Natural killer cell (primary cell): ENCODE measurements around the gene CAMTA1. TPM values are rescaled to one million over a fixed set of nuclear protein-coding genes. Genes with fewer than 3 reads are reported as not detected.

Experiments used
- ATAC-seq, 3 donors: fragments of 150-1000 bp in 2 of 3; fragments of 200-7000 bp in 1 of 3; cut with Tn5 transposase; 1 replicate in 1 of 3; 2 replicates in 2 of 3; pipeline ENCODE4 v1.10.0; 2021; ENCODE audit warnings: mild to moderate bottlenecking in 2 of 3, moderate library complexity in 2 of 3
- DNase-seq, 2 donors: peaks; one replicate each; pipeline versions ENCODE4 v3.0.0 to v3.0.0-alpha.2; 2013 to 2021; ENCODE audit warnings: mixed read lengths in 1 of 2
- H3K27ac ChIP-seq: one replicate; pipeline ENCODE4 v1.5.1; 2013; ENCODE audit warnings: mild to moderate bottlenecking, low read length
- H3K27me3 ChIP-seq: one replicate; pipeline ENCODE4 v1.6.1; 2013; ENCODE audit warnings: low read length; ENCODE audit not compliant: control insufficient read depth, insufficient read depth
- H3K36me3 ChIP-seq: one replicate; pipeline ENCODE4 v1.6.1; 2013; ENCODE audit warnings: low read length; ENCODE audit not compliant: control insufficient read depth, insufficient read depth
- H3K4me1 ChIP-seq: one replicate; pipeline ENCODE4 v1.6.1; 2013; ENCODE audit warnings: low read length; ENCODE audit not compliant: control insufficient read depth, insufficient read depth
- H3K4me3 ChIP-seq: one replicate; pipeline ENCODE4 v1.5.1; 2013; ENCODE audit warnings: low read length
- H3K9me3 ChIP-seq: one replicate; pipeline ENCODE4 v1.6.1; 2013; ENCODE audit warnings: low read length; ENCODE audit not compliant: control insufficient read depth, insufficient read depth
- H3K27ac Mint-ChIP-seq, 2 donors: one replicate each; pipeline ENCODE4 v1.8.0; 2022; ENCODE audit warnings: mild to moderate bottlenecking in 2 of 2, mixed read lengths in 2 of 2, moderate library complexity in 1 of 2
- H3K27me3 Mint-ChIP-seq, 2 donors: one replicate each; pipeline ENCODE4 v1.8.0; 2022; ENCODE audit warnings: low read depth in 2 of 2, mixed read lengths in 2 of 2
- H3K36me3 Mint-ChIP-seq: one replicate; pipeline ENCODE4 v1.8.0; 2022; ENCODE audit warnings: mixed read lengths
- H3K4me1 Mint-ChIP-seq, 2 donors: one replicate each; pipeline ENCODE4 v1.8.0; 2022; ENCODE audit warnings: mixed read lengths in 2 of 2
- H3K4me3 Mint-ChIP-seq: one replicate; pipeline ENCODE4 v1.8.0; 2022; ENCODE audit warnings: mild to moderate bottlenecking, moderate library complexity, mixed read lengths
- H3K9me3 Mint-ChIP-seq, 2 donors: one replicate each; pipeline ENCODE4 v1.8.0; 2022; ENCODE audit warnings: mixed read lengths in 2 of 2
- WGBS: methylation state at CpG from one replicate; pipeline ENCODE4 v1.1.7; 2013; ENCODE audit warnings: missing lambda C conversion rate; ENCODE audit not compliant: insufficient coverage; 5-methylcytosine and 5-hydroxymethylcytosine counted together
- intact Hi-C: fragments of 100-400 bp; cut with micrococcal nuclease; formaldehyde crosslinking; loops from one replicate; pipeline ENCODE4 v1.14.2; 2022
- total RNA-seq, 4 donors: library from RNA; stranded (reverse); fragments of 120-200 nt in 1 of 4; gene quantifications; one replicate each; pipeline versions ENCODE4 v1.2.3 to v1.2.4, GENCODE V29; 2013 to 2022
- TF ChIP-seq, protein P1 (sequence below): fragments of 200-600 bp; IDR thresholded peaks from one replicate; pipeline ENCODE4 v1.8.0; 2022; ENCODE audit warnings: antibody characterized with exemption

CAMTA1 gene
- total RNA-seq, 3 donors from 2014 or later (not counting 1 experiment from before 2014, with no cell fraction given), result 40.6 to 53.3 (median 44.9) TPM

GRCh38 chr1:6911974-6912373, 126.7 kb downstream of the CAMTA1 start:
- intact Hi-C loops, result no loop called here
- Histone ChIP-seq H3K27me3 (no peaks in the 10 kb centered on the region), H3K4me3 (no peak overlapping the region), H3K27ac (no peak overlapping the region), H3K4me1 (peaks cover 1% of the 10 kb centered on the region), H3K36me3 (no peaks in the 10 kb centered on the region), H3K9me3 (no peaks in the 10 kb centered on the region)
- peaks cover 0 to 4% of the 10 kb centered on the region in 2 donors for H3K4me1 Mint-ChIP-seq
- peaks cover 0 to 3% of the 10 kb centered on the region in 2 donors for H3K9me3 Mint-ChIP-seq
- no peak overlapping the region for H3K27ac Mint-ChIP-seq
- TF ChIP-seq, protein P1, sequence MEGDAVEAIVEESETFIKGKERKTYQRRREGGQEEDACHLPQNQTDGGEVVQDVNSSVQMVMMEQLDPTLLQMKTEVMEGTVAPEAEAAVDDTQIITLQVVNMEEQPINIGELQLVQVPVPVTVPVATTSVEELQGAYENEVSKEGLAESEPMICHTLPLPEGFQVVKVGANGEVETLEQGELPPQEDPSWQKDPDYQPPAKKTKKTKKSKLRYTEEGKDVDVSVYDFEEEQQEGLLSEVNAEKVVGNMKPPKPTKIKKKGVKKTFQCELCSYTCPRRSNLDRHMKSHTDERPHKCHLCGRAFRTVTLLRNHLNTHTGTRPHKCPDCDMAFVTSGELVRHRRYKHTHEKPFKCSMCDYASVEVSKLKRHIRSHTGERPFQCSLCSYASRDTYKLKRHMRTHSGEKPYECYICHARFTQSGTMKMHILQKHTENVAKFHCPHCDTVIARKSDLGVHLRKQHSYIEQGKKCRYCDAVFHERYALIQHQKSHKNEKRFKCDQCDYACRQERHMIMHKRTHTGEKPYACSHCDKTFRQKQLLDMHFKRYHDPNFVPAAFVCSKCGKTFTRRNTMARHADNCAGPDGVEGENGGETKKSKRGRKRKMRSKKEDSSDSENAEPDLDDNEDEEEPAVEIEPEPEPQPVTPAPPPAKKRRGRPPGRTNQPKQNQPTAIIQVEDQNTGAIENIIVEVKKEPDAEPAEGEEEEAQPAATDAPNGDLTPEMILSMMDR, result no peak
- no peak overlapping the region for H3K4me3 Mint-ChIP-seq
- ATAC-seq (no peak), DNase-seq (no peak)
- H3K27me3 Mint-ChIP-seq, result peaks cover 12 to 17% of the 10 kb centered on the region in 2 donors
- 88% methylated on average over 2 of the region's 2 CpGs for WGBS
- H3K36me3 Mint-ChIP-seq, result no peaks in the 10 kb centered on the region

GRCh38 chr1:6912518-6912917, 127.3 kb downstream of the CAMTA1 start:
- no peaks in the 10 kb centered on the region for H3K27me3 ChIP-seq
- Mint-ChIP-seq H3K36me3 (no peaks in the 10 kb centered on the region), H3K27me3 (peaks cover 12 to 21% of the 10 kb centered on the region in 2 donors), H3K9me3 (peaks cover 0 to 3% of the 10 kb centered on the region in 2 donors), H3K27ac (no peak overlapping the region), H3K4me1 (peaks cover 0 to 6% of the 10 kb centered on the region in 2 donors), H3K4me3 (no peak overlapping the region)
- DNase-seq, result no peak
- 81% methylated on average over 5 of the region's 9 CpGs for WGBS
- no peak overlapping the region for H3K27ac ChIP-seq
- intact Hi-C loops, result no loop called here
- no peak overlapping the region for H3K4me3 ChIP-seq
- no peaks in the 10 kb centered on the region for H3K9me3 ChIP-seq
- TF ChIP-seq, protein P1, result no peak
- no peak for ATAC-seq
- H3K36me3 ChIP-seq, result no peaks in the 10 kb centered on the region
- H3K4me1 ChIP-seq, result peaks cover 6% of the 10 kb centered on the region

DNA sequence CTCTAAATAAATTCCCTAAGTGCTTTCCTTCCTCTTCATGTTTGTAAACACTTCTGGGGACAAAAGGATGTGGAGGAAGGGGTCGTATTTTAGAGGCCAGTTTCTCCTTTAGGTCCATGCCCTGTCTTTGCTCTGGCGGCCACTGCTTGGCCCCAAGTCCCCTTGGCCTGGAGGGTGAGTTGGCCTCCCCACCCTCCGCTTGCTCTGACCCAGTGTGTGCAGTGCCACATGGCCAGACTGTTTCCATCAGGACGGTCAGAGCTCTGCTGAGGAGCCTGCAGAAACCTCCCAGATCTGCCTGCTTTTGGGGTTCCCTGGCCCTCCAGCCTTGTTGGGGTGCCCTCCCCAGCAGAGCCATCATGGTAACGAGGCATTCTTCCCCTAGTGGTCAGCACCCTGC, 127.8 kb downstream of the CAMTA1 start:
- H3K27ac ChIP-seq, result no peak overlapping the region
- peaks cover 12 to 18% of the 10 kb centered on the region in 2 donors for H3K27me3 Mint-ChIP-seq
- no peak overlapping the region for H3K27ac Mint-ChIP-seq
- H3K4me3 ChIP-seq, result no peak overlapping the region
- TF ChIP-seq, protein P1, result no peak
- H3K9me3 ChIP-seq, result no peaks in the 10 kb centered on the region
- ATAC-seq (no peak), DNase-seq (no peak)
- H3K9me3 Mint-ChIP-seq, result peaks cover 0 to 3% of the 10 kb centered on the region in 2 donors
- no peak overlapping the region for H3K4me3 Mint-ChIP-seq
- H3K4me1 ChIP-seq, result peaks cover 9% of the 10 kb centered on the region
- H3K4me1 Mint-ChIP-seq, result peaks cover 0 to 6% of the 10 kb centered on the region in 2 donors
- WGBS, result 77% methylated on average over 5 of the region's 5 CpGs
- H3K36me3 Mint-ChIP-seq, result no peaks in the 10 kb centered on the region
- intact Hi-C loops, result no loop called here
- H3K27me3 ChIP-seq, result no peaks in the 10 kb centered on the region
- no peaks in the 10 kb centered on the region for H3K36me3 ChIP-seq

GRCh38 chr1:6914706-6915105, 129.5 kb downstream of the CAMTA1 start:
- no peak overlapping the region for H3K4me3 ChIP-seq
- 75% methylated on average over 9 of the region's 9 CpGs for whole genome bisulfite sequencing
- H3K27ac ChIP-seq, result no peak overlapping the region
- H3K4me1 ChIP-seq, result peaks cover 24% of the 10 kb centered on the region
- H3K4me3 Mint-ChIP-seq, result no peak overlapping the region
- H3K9me3 ChIP-seq, result no peaks in the 10 kb centered on the region
- no peaks in the 10 kb centered on the region for H3K36me3 ChIP-seq
- ATAC-seq (no peak), DNase-seq (no peak)
- H3K36me3 Mint-ChIP-seq, result no peaks in the 10 kb centered on the region
- no peak overlapping the region for H3K27ac Mint-ChIP-seq
- peaks cover 0 to 6% of the 10 kb centered on the region in 2 donors for H3K4me1 Mint-ChIP-seq
- peaks cover 12 to 15% of the 10 kb centered on the region in 2 donors for H3K27me3 Mint-ChIP-seq
- H3K9me3 Mint-ChIP-seq, result peaks cover 0 to 3% of the 10 kb centered on the region in 2 donors
- H3K27me3 ChIP-seq, result no peaks in the 10 kb centered on the region
- TF ChIP-seq, protein P1, result no peak
- intact Hi-C loops, result no loop called here
